PC-9 (cell line): ENCODE results near the gene AOAH. TPM values are rescaled to one million over a fixed set of nuclear protein-coding genes. Genes with fewer than 3 reads are reported as not detected.

Experiments used
- BruUV-seq: library from RNA; stranded (reverse); fragments of 400-500 nt; replicated peaks from 2 replicates; lab custom pipeline; 2021; lab: Mats Ljungman, UMichigan
- CTCF ChIA-PET: fragments of 300-600 bp; sonication (Branson Sonifier 250); formaldehyde crosslinking; loops from one replicate; lab custom pipeline; 2022; ENCODE audit warnings: antibody characterized with exemption; lab: Charles Lee
- POLR2A ChIA-PET: fragments of 300-600 bp; sonication (Branson Sonifier 250); formaldehyde crosslinking; loops from one replicate; lab custom pipeline; 2022; ENCODE audit warnings: antibody characterized with exemption; ENCODE audit not compliant: unreplicated experiment; lab: Charles Lee
- DNase-seq, 2 experiments: peaks; one replicate each; pipeline versions ENCODE4 v3.0.0 to v3.0.0-alpha.2; 2015 to 2022; ENCODE audit warnings: mixed read lengths in 1 of 2
- H2AFZ ChIP-seq: fragments of 200-600 bp; sonication (generic); 2 replicates; pipeline ENCODE4 v1.8.1; 2017; ENCODE audit warnings: antibody characterized with exemption
- H3F3A ChIP-seq: fragments of 200-600 bp; sonication (generic); 2 replicates; pipeline ENCODE4 v1.8.1; 2017; ENCODE audit warnings: antibody characterized with exemption, mild to moderate bottlenecking, low read depth; ENCODE audit not compliant: insufficient read depth
- H3K27ac ChIP-seq: fragments of 200-600 bp; sonication (generic); 2 replicates; pipeline ENCODE4 v1.6.1; 2016; ENCODE audit warnings: mixed run types
- H3K27me3 ChIP-seq: fragments of 200-600 bp; sonication (generic); 2 replicates; pipeline ENCODE4 v1.6.1; 2016; ENCODE audit warnings: low read depth, mixed run types; ENCODE audit not compliant: insufficient read depth
- H3K36me3 ChIP-seq: fragments of 200-600 bp; sonication (generic); 2 replicates; pipeline ENCODE4 v1.6.1; 2016; ENCODE audit warnings: low read depth, mixed run types
- H3K4me1 ChIP-seq: fragments of 200-600 bp; sonication (generic); replicated peaks from 2 replicates; pipeline ENCODE4 v1.6.1; 2016; ENCODE audit warnings: mixed run types; ENCODE audit not compliant: insufficient read depth
- H3K4me2 ChIP-seq: fragments of 200-600 bp; sonication (generic); 2 replicates; pipeline ENCODE4 v1.6.1; 2017; ENCODE audit warnings: mixed run types
- H3K4me3 ChIP-seq: fragments of 200-600 bp; sonication (generic); 2 replicates; pipeline ENCODE4 v1.6.1; 2016; ENCODE audit warnings: mixed run types
- H3K79me2 ChIP-seq: fragments of 200-600 bp; sonication (generic); 2 replicates; pipeline ENCODE4 v1.6.1; 2017; ENCODE audit warnings: low read depth, mixed run types
- H3K9me2 ChIP-seq: fragments of 200-600 bp; sonication (generic); 2 replicates; pipeline ENCODE4 v1.8.1; 2017; ENCODE audit warnings: mild to moderate bottlenecking; ENCODE audit not compliant: insufficient read depth
- H3K9me3 ChIP-seq: fragments of 200-600 bp; sonication (generic); 2 replicates; pipeline ENCODE4 v1.8.1; 2016; ENCODE audit warnings: low read depth; ENCODE audit not compliant: insufficient read depth
- H4K20me1 ChIP-seq: fragments of 200-600 bp; sonication (generic); 2 replicates; pipeline ENCODE4 v1.8.1; 2017; ENCODE audit not compliant: insufficient read depth
- EZH2 ChIP-seq: fragments of 200-600 bp; sonication (generic); IDR thresholded peaks from 2 replicates; pipeline ENCODE4 v1.8.0; 2017; ENCODE audit warnings: antibody characterized with exemption, low read depth
- intact Hi-C: fragments of 100-400 bp; cut with micrococcal nuclease; formaldehyde crosslinking; loops from one replicate; pipeline ENCODE4 v1.10.0; 2022; ENCODE audit not compliant: unreplicated experiment
- total RNA-seq: library from RNA; stranded (reverse); gene quantifications from 2 replicates; pipeline ENCODE4 v1.2.3, GENCODE V29; 2021
- TF ChIP-seq, protein P1 (sequence below): fragments of 200-600 bp; sonication (generic); conservative IDR thresholded peaks from 2 replicates; pipeline ENCODE4 v1.6.1; 2017; ENCODE audit warnings: mixed run types, antibody characterized with exemption, mild to moderate bottlenecking, moderate library complexity

Gene AOAH
- total RNA-seq, 1 experiment from 2014 or later = not detected

GRCh38 chr7:36749282-36749960 lies 25.1 kb upstream of the AOAH start:
- POLR2A ChIA-PET = no interaction called here
- DNase-seq = no peak
- BruUV-seq = no TSS peak
- no peaks in the 10 kb centered on the region for H3K79me2 ChIP-seq
- peaks cover 61% of the 10 kb centered on the region for H3K27me3 ChIP-seq
- no peaks in the 10 kb centered on the region for H4K20me1 ChIP-seq
- intact Hi-C loops = no loop called here
- H3K4me3 ChIP-seq = no peak overlapping the region
- no peaks in the 10 kb centered on the region for H3F3A ChIP-seq
- CTCF ChIA-PET = interaction anchor here (0.6 kb wide), 1 partner anchor 343 kb away, joined by 4 read pairs; no protein-coding TSS in a partner anchor
- H2AFZ ChIP-seq = no peak overlapping the region
- no peaks in the 10 kb centered on the region for H3K36me3 ChIP-seq
- no peak for TF ChIP-seq EZH2
- TF ChIP-seq, protein P1, sequence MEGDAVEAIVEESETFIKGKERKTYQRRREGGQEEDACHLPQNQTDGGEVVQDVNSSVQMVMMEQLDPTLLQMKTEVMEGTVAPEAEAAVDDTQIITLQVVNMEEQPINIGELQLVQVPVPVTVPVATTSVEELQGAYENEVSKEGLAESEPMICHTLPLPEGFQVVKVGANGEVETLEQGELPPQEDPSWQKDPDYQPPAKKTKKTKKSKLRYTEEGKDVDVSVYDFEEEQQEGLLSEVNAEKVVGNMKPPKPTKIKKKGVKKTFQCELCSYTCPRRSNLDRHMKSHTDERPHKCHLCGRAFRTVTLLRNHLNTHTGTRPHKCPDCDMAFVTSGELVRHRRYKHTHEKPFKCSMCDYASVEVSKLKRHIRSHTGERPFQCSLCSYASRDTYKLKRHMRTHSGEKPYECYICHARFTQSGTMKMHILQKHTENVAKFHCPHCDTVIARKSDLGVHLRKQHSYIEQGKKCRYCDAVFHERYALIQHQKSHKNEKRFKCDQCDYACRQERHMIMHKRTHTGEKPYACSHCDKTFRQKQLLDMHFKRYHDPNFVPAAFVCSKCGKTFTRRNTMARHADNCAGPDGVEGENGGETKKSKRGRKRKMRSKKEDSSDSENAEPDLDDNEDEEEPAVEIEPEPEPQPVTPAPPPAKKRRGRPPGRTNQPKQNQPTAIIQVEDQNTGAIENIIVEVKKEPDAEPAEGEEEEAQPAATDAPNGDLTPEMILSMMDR = no peak
- no peaks in the 10 kb centered on the region for H3K9me2 ChIP-seq
- no peaks in the 10 kb centered on the region for H3K4me1 ChIP-seq
- H3K4me2 ChIP-seq = no peak overlapping the region
- no peaks in the 10 kb centered on the region for H3K9me3 ChIP-seq
- H3K27ac ChIP-seq = no peak overlapping the region

GRCh38 chr7:36748017-36748487 lies 23.8 kb upstream of the AOAH start:
- H3K9me2 ChIP-seq = no peaks in the 10 kb centered on the region
- no peaks in the 10 kb centered on the region for H3F3A ChIP-seq
- H3K79me2 ChIP-seq = no peaks in the 10 kb centered on the region
- H3K4me2 ChIP-seq = no peak overlapping the region
- ChIA-PET POLR2A (no interaction called here), CTCF (no interaction called here)
- no peaks in the 10 kb centered on the region for H3K4me1 ChIP-seq
- no peaks in the 10 kb centered on the region for H3K9me3 ChIP-seq
- H3K4me3 ChIP-seq = no peak overlapping the region
- H2AFZ ChIP-seq = no peak overlapping the region
- no TSS peak for BruUV-seq
- no peak overlapping the region for H3K27ac ChIP-seq
- intact Hi-C loops = no loop called here
- H4K20me1 ChIP-seq = no peaks in the 10 kb centered on the region
- no peak for TF ChIP-seq EZH2
- TF ChIP-seq, protein P1 = no peak
- no peaks in the 10 kb centered on the region for H3K36me3 ChIP-seq
- DNase-seq = no peak
- peaks cover 67% of the 10 kb centered on the region for H3K27me3 ChIP-seq

- H2AFZ ChIP-seq = no peak overlapping the region
- ChIA-PET POLR2A (no interaction called here), CTCF (no interaction called here)
- no peaks in the 10 kb centered on the region for H4K20me1 ChIP-seq
- H3K27me3 ChIP-seq = peaks cover 66% of the 10 kb centered on the region
- no peaks in the 10 kb centered on the region for H3K9me2 ChIP-seq
- no peak overlapping the region for H3K4me2 ChIP-seq
- H3K36me3 ChIP-seq = no peaks in the 10 kb centered on the region
- H3K9me3 ChIP-seq = no peaks in the 10 kb centered on the region
- H3K4me3 ChIP-seq = no peak overlapping the region
- H3F3A ChIP-seq = no peaks in the 10 kb centered on the region
- TF ChIP-seq, protein P1 = no peak
- H3K4me1 ChIP-seq = no peaks in the 10 kb centered on the region
- no peak overlapping the region for H3K27ac ChIP-seq
- no peak for DNase-seq
- intact Hi-C loops = no loop called here
- no TSS peak for BruUV-seq
- no peaks in the 10 kb centered on the region for H3K79me2 ChIP-seq
Observed at GRCh38 chr7:36747280-36748016, 23.2 kb upstream of the AOAH start.
